Measurements from ENCODE around the gene AMBRA1. TPM values are rescaled to one million over a fixed set of nuclear protein-coding genes. Genes with fewer than 3 reads are reported as not detected.
"Not testable (repeated sequence)": the region's sequence is repeated elsewhere in the genome, so short reads cannot be mapped to it uniquely, and the experiment has no call there.

Gene AMBRA1
- total RNA-seq, 1 donor: 18.0 TPM

DNA sequence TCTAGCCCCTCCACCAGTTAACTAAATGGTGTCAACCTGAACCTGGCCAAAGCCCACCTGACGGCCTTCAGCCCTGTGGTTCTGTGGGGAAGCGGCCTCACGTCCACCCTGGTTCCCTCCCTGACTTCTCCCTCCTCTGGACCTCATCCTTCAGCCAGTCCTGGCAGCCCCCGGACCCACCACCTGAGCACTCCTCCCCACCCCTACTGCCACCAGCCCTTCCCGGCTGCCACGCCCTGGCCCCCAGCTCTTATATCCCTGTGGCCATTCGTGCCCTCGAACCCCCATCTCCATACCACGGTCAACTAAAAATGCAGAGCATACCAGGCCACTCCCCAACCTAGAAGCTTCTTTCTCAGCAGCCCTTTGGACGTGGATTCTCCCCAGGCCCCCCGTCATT, 216.5 kb downstream of the AMBRA1 start:
- no peak for TF ChIP-seq CTCF (IDR thresholded peaks at IDR 0.05; ENCODE audit: insufficient read depth, low read length)
- no peak for DNase-seq (ENCODE audit: low read depth)
- no peak overlapping the region for H3K4me3 ChIP-seq (ENCODE audit: low read depth, low read length)

- no peak overlapping the region for H3K4me3 ChIP-seq (ENCODE audit: low read depth, low read length)
- TF ChIP-seq CTCF (IDR thresholded peaks at IDR 0.05; ENCODE audit: insufficient read depth, low read length): no peak
- no peak for DNase-seq (ENCODE audit: low read depth)
Observed at GRCh38 chr11:46376258-46377050, 217.4 kb downstream of the AMBRA1 start.

DNA sequence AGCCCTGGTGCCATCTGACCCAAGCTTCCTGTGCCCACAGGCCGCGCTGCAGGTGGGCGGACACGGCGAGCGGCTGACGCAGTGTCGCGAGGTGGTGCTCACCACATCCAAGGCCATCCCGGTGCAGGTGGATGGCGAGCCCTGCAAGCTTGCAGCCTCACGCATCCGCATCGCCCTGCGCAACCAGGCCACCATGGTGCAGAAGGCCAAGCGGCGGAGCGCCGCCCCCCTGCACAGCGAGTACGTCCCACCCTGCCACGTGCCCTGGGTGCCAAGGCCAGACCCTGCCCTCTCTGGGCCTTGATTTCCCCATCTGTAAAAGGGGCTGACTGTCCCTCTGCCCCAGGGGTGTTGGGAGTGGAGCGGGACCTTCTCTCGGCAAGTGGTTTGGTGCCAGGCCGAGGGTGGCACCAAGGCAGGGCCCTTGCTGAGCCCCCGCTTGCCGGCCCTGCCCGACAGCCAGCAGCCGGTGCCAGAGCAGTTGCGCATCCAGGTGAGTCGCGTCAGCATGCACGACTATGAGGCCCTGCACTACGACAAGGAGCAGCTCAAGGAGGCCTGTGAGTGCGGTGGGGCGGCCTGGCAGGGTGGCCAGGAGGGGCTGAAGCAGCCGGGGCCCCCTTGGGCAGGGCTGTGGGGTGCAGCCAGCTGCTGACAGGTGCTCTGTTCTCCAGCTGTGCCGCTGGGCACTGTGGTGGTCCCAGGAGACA, 218.3 kb downstream of the AMBRA1 start:
- TF ChIP-seq CTCF (IDR thresholded peaks at IDR 0.05; ENCODE audit: insufficient read depth, low read length): no peak
- no peak for DNase-seq (ENCODE audit: low read depth)
- no peak overlapping the region for H3K4me3 ChIP-seq (ENCODE audit: low read depth, low read length)

GRCh38 chr11:46374815-46375214, 219.0 kb downstream of the AMBRA1 start:
- DNase-seq (ENCODE audit: low read depth): no peak
- H3K4me3 ChIP-seq (ENCODE audit: low read depth, low read length): no peak overlapping the region
- no peak for TF ChIP-seq CTCF (IDR thresholded peaks at IDR 0.05; ENCODE audit: insufficient read depth, low read length)

- no peak for DNase-seq (ENCODE audit: low read depth)
- TF ChIP-seq CTCF (IDR thresholded peaks at IDR 0.05; ENCODE audit: insufficient read depth, low read length): no peak
Observed at GRCh38 chr11:46373787-46374740, 219.8 kb downstream of the AMBRA1 start.

DNA sequence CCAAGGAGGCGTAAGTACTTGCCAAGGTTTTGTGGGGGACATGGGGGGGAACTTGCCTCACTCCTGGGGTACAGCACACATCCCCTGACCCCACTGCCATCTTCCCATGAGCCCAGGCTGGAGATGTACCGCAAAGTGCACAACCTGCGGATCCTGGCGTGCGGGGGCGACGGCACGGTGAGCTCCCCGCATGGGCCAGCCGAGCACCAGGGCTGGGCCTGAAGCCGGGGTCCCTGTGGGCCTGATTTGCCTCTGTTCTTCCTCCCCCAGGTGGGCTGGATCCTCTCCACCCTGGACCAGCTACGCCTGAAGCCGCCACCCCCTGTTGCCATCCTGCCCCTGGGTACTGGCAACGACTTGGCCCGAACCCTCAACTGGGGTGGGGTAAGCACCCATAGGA, 221.3 kb downstream of the AMBRA1 start:
- DNase-seq (ENCODE audit: low read depth); H3K4me3 ChIP-seq (ENCODE audit: low read depth, low read length): not testable (repeated sequence)

More at GRCh38 chr11:46373787-46374740, 219.8 kb downstream of the AMBRA1 start:
- H3K4me3 ChIP-seq (ENCODE audit: low read depth, low read length): no peak overlapping the region

Data from fibroblast of the aortic adventitia (primary cell).